Upper lobe of right lung (tissue), 1 donor: ENCODE measurements around the gene UFM1. TPM values are rescaled to one million over a fixed set of nuclear protein-coding genes. Genes with fewer than 3 reads are reported as not detected.
A peak's percentile ranks its signal among the peaks of the same experiment; 100 is the strongest.

Source experiments
- ATAC-seq: fragments of 200-7000 bp; cut with Tn5 transposase; one replicate; pipeline ENCODE4 v1.9.1; 2020; ENCODE audit warnings: mild to moderate bottlenecking, moderate library complexity
- DNase-seq: peaks from one replicate; pipeline ENCODE4 v3.0.0-alpha.2; 2020
- H3K27ac ChIP-seq: fragments of 200-600 bp; one replicate; pipeline ENCODE4 v1.8.0; 2022
- H3K27me3 ChIP-seq: fragments of 200-600 bp; one replicate; pipeline ENCODE4 v1.8.0; 2022; ENCODE audit warnings: mild to moderate bottlenecking
- H3K36me3 ChIP-seq: fragments of 200-600 bp; one replicate; pipeline ENCODE4 v1.8.0; 2022
- H3K4me1 ChIP-seq: fragments of 200-600 bp; one replicate; pipeline ENCODE4 v1.8.0; 2022
- H3K4me3 ChIP-seq: fragments of 200-600 bp; one replicate; pipeline ENCODE4 v1.8.0; 2022; ENCODE audit warnings: mild to moderate bottlenecking
- H3K9me3 ChIP-seq: fragments of 200-600 bp; one replicate; pipeline ENCODE4 v1.8.0; 2022
- CTCF ChIP-seq: fragments of 200-600 bp; IDR thresholded peaks from one replicate; pipeline ENCODE4 v1.8.0; 2022; ENCODE audit warnings: antibody characterized with exemption
- intact Hi-C: fragments of 100-400 bp; cut with DNase I; formaldehyde crosslinking; loops from one replicate; pipeline ENCODE4 v1.11.0; 2022
- total RNA-seq: library from RNA; stranded (reverse); fragmentation: NEBNext Ultra II Directional; extraction: Animal tissue kit (Norgen Biotek cat#: 25700); gene quantifications from one replicate; pipeline ENCODE4 v1.2.1, GENCODE V29; 2021
- donor health status: DM: no; HTN: yes; CAD: no; lungs with severe emphysema.

UFM1 gene
- total RNA-seq, 1 donor from 2014 or later, result 60.5 TPM

- H3K36me3 ChIP-seq, result no peaks in the 10 kb centered on the region
- ATAC-seq (no peak), DNase-seq (no peak)
- no peak for TF ChIP-seq CTCF
- H3K27me3 ChIP-seq, result no peaks in the 10 kb centered on the region
- H3K9me3 ChIP-seq, result no peaks in the 10 kb centered on the region
- intact Hi-C loops, result no loop called here
- no peak overlapping the region for H3K27ac ChIP-seq
- H3K4me3 ChIP-seq, result no peak overlapping the region
- no peaks in the 10 kb centered on the region for H3K4me1 ChIP-seq
Measured at GRCh38 chr13:38340624-38341023, 9.0 kb upstream of the UFM1 start.

- intact Hi-C loops, result no loop called here
- no peak for DNase-seq
- Histone ChIP-seq H3K36me3 (no peaks in the 10 kb centered on the region), H3K4me1 (no peaks in the 10 kb centered on the region), H3K4me3 (no peak overlapping the region), H3K9me3 (no peaks in the 10 kb centered on the region), H3K27me3 (no peaks in the 10 kb centered on the region), H3K27ac (no peak overlapping the region)
- no peak for ATAC-seq
- no peak for TF ChIP-seq CTCF
Measured at GRCh38 chr13:38341149-38341692, 8.4 kb upstream of the UFM1 start.

GRCh38 chr13:38346764-38347163 is 2.9 kb upstream of the UFM1 start:
- Histone ChIP-seq H3K9me3 (no peaks in the 10 kb centered on the region), H3K27ac (no peak overlapping the region), H3K27me3 (no peaks in the 10 kb centered on the region), H3K4me3 (no peak overlapping the region), H3K36me3 (no peaks in the 10 kb centered on the region), H3K4me1 (peaks cover 12% of the 10 kb centered on the region)
- no peak for ATAC-seq
- intact Hi-C loops, result no loop called here
- DNase-seq, result no peak
- TF ChIP-seq CTCF, result no peak

- ATAC-seq, result no peak
Measured at GRCh38 chr13:38348861-38349389, 726 bp upstream of the UFM1 start.

GRCh38 chr13:38350114-38350617 is 515 bp downstream of the UFM1 start:
- Histone ChIP-seq H3K27me3 (no peaks in the 10 kb centered on the region), H3K4me1 (peaks cover 12% of the 10 kb centered on the region), H3K27ac (peak overlapping the region; percentile 90), H3K4me3 (peak overlapping the region; percentile 72), H3K36me3 (peaks cover 14% of the 10 kb centered on the region), H3K9me3 (no peaks in the 10 kb centered on the region)
- DNase-seq, result peak; percentile 88
- intact Hi-C loops, result no loop called here
- TF ChIP-seq CTCF, result no peak
- ATAC-seq, result peak; percentile 70

More at GRCh38 chr13:38348861-38349389, 726 bp upstream of the UFM1 start:
- no peak for DNase-seq
- no peaks in the 10 kb centered on the region for H3K9me3 ChIP-seq
- H3K4me3 ChIP-seq, result peak overlapping the region; percentile 72
- H3K27ac ChIP-seq, result peak overlapping the region; percentile 90
- H3K4me1 ChIP-seq, result peaks cover 12% of the 10 kb centered on the region
- H3K36me3 ChIP-seq, result peaks cover 3% of the 10 kb centered on the region
- intact Hi-C loops, result no loop called here
- no peaks in the 10 kb centered on the region for H3K27me3 ChIP-seq
- TF ChIP-seq CTCF, result no peak
